K562 (cell line): ENCODE data around the gene PRRC2C. TPM values are rescaled to one million over a fixed set of nuclear protein-coding genes. Genes with fewer than 3 reads are reported as not detected.

Source experiments
- DACH1 ChIP-seq: fragments of 450-650 bp; IDR thresholded peaks from 2 replicates; pipeline ENCODE4 v1.6.1; 2018; ENCODE audit not compliant: partially characterized antibody
- E2F3 ChIP-seq: fragments of 250-450 bp; sonication (Bioruptor Pico); IDR thresholded peaks from 2 replicates; pipeline ENCODE4 v1.4.0; 2020; ENCODE audit warnings: mild to moderate bottlenecking
- EP300 ChIP-seq: IDR thresholded peaks from 2 replicates; pipeline ENCODE4 v1.6.1; 2012; ENCODE audit warnings: low read length, improper control_type of control experiment
- ETV5 ChIP-seq: sonication (generic); formaldehyde crosslinking; IDR thresholded peaks from 2 replicates; pipeline ENCODE4 v1.4.0; 2020; ENCODE audit warnings: low read depth, mild to moderate bottlenecking, missing genetic modification reagents
- HNRNPK ChIP-seq: fragments of 200-400 bp; formaldehyde crosslinking; IDR thresholded peaks from one replicate; pipeline ENCODE4 v1.6.1; 2018; ENCODE audit warnings: mild to moderate bottlenecking, low read depth, low read length; ENCODE audit not compliant: poor library complexity, severe bottlenecking
- JUNB ChIP-seq: fragments of 450-650 bp; formaldehyde crosslinking; conservative IDR thresholded peaks from 2 replicates; pipeline ENCODE4 v1.4.0; 2020; ENCODE audit warnings: mild to moderate bottlenecking
- MAFK ChIP-seq: IDR thresholded peaks from 2 replicates; pipeline ENCODE4 v1.6.1; 2011; ENCODE audit warnings: low read length, improper control_type of control experiment
- MBD2 ChIP-seq: sonication (generic); IDR thresholded peaks from 2 replicates; pipeline ENCODE4 v1.6.1; 2016; ENCODE audit warnings: low read depth, borderline replicate concordance
- NCOA4 ChIP-seq: fragments of 450-650 bp; IDR thresholded peaks from 2 replicates; pipeline ENCODE4 v1.6.1; 2018; ENCODE audit warnings: mild to moderate bottlenecking; ENCODE audit not compliant: partially characterized antibody
- NR2C1 ChIP-seq, 2 experiments: fragments of 450-650 bp; IDR thresholded peaks; 2 replicates each; pipeline ENCODE4 v1.6.1; 2017; ENCODE audit warnings: mild to moderate bottlenecking in 2 of 2, antibody characterized with exemption in 1 of 2, inconsistent platforms in 1 of 2, missing compliant biosample characterization in 1 of 2, missing genetic modification characterization in 1 of 2
- NRF1 ChIP-seq, 2 experiments: fragments of 450-650 bp; IDR thresholded peaks in 1 of 2; conservative IDR thresholded peaks in 1 of 2; 2 replicates each; pipeline ENCODE4 v1.6.1; 2014; ENCODE audit warnings: mild to moderate bottlenecking in 2 of 2
- NUFIP1 ChIP-seq: fragments of 450-650 bp; IDR thresholded peaks from 2 replicates; pipeline ENCODE4 v1.6.1; 2018; ENCODE audit not compliant: partially characterized antibody
- SMAD1 ChIP-seq: fragments of 150-350 bp; IDR thresholded peaks from 2 replicates; pipeline ENCODE4 v1.6.1; 2014; ENCODE audit warnings: low read length, low read depth; ENCODE audit not compliant: partially characterized antibody
- SNRNP70 ChIP-seq: fragments of 200-400 bp; formaldehyde crosslinking; optimal IDR thresholded peaks from 2 replicates; pipeline ENCODE3; 2017; ENCODE audit warnings: low read depth, low read length
- SRSF1 ChIP-seq: fragments of 200-400 bp; formaldehyde crosslinking; IDR thresholded peaks from 2 replicates; pipeline ENCODE4 v1.6.1; 2017; ENCODE audit warnings: mild to moderate bottlenecking, low read depth, low read length, moderate library complexity
- TEAD1 ChIP-seq, 2 experiments: fragments of 450-650 bp in 1 of 2; sonication (generic) in 1 of 2; formaldehyde crosslinking; IDR thresholded peaks; 2 replicates each; pipeline versions ENCODE4 v1.4.0 to v1.8.0; 2020 to 2022; ENCODE audit warnings: mild to moderate bottlenecking in 2 of 2, missing genetic modification reagents in 1 of 2
- TFAM ChIP-seq: fragments of 250-450 bp; sonication (Bioruptor Pico); conservative IDR thresholded peaks from 2 replicates; pipeline ENCODE4 v1.5.0; 2021; ENCODE audit warnings: mild to moderate bottlenecking, moderate library complexity
- TGIF2 ChIP-seq: sonication (generic); formaldehyde crosslinking; IDR thresholded peaks from 2 replicates; pipeline ENCODE4 v1.8.1; 2022; ENCODE audit warnings: mild to moderate bottlenecking, missing genetic modification reagents, moderate library complexity
- TOE1 ChIP-seq, 2 experiments: fragments of 450-650 bp in 1 of 2; sonication (generic) in 1 of 2; formaldehyde crosslinking in 1 of 2; IDR thresholded peaks; 2 replicates each; pipeline versions ENCODE4 v1.7.1 to v1.8.0; 2016 to 2022; ENCODE audit warnings: borderline replicate concordance in 2 of 2, mild to moderate bottlenecking in 2 of 2, antibody characterized with exemption in 1 of 2, inconsistent platforms in 1 of 2, low read depth in 1 of 2, missing genetic modification reagents in 1 of 2, moderate library complexity in 1 of 2
- ZC3H8 ChIP-seq: fragments of 450-650 bp; IDR thresholded peaks from 2 replicates; pipeline ENCODE4 v1.6.1; 2017
- ZNF133 ChIP-seq: fragments of 250-450 bp; sonication (Bioruptor Pico); IDR thresholded peaks from 2 replicates; pipeline ENCODE4 v1.4.0; 2020; ENCODE audit warnings: mild to moderate bottlenecking
- ZNF140 ChIP-seq: fragments of 250-450 bp; sonication (Bioruptor Pico); IDR thresholded peaks from 2 replicates; pipeline ENCODE4 v1.8.0; 2021; ENCODE audit warnings: moderate library complexity, mild to moderate bottlenecking, inconsistent platforms
- ZNF212 ChIP-seq: fragments of 450-650 bp; formaldehyde crosslinking; IDR thresholded peaks from 2 replicates; pipeline ENCODE4 v1.4.0; 2020; ENCODE audit warnings: mild to moderate bottlenecking
- ZNF24 ChIP-seq: fragments of 450-650 bp; IDR thresholded peaks from 2 replicates; pipeline ENCODE4 v1.6.1; 2016
- ZNF586 ChIP-seq: fragments of 450-650 bp; formaldehyde crosslinking; conservative IDR thresholded peaks from 2 replicates; pipeline ENCODE4 v1.4.0; 2020; ENCODE audit warnings: mild to moderate bottlenecking, moderate library complexity
- ZNF764 ChIP-seq: fragments of 250-450 bp; sonication (Bioruptor Pico); IDR thresholded peaks from 2 replicates; pipeline ENCODE4 v1.4.0; 2020; ENCODE audit warnings: low read depth, mild to moderate bottlenecking, moderate library complexity
- ZSCAN29 ChIP-seq: fragments of 450-650 bp; IDR thresholded peaks from 2 replicates; pipeline ENCODE4 v1.6.1; 2017
- polyA plus RNA-seq, 8 experiments: library from polyadenylated mRNA; depleted of rRNA in 4 of 8; stranded (reverse) in 5 of 8; unstranded in 3 of 8; fragments of >200 nt; fragmentation: Nextera tagmentation in 2 of 8; fragmentation: Illumina TruSeq in 1 of 8; extraction: Ambion mirVana in 2 of 8; extraction: Trizol in 1 of 8; gene quantifications; 2 replicates each; pipeline versions ENCODE4 v1.2.1 to v1.2.3, GENCODE V29; 2011 to 2014; ENCODE audit warnings: inconsistent platforms in 1 of 8, missing spikeins in 1 of 8
- total RNA-seq, 7 experiments: library from RNA; depleted of rRNA in 6 of 7; stranded (reverse); fragments of >200 nt in 6 of 7; fragmentation: Illumina TruSeq in 2 of 7; extraction: Trizol in 2 of 7; gene quantifications; 2 replicates each; pipeline versions ENCODE4 v1.2.1 to v1.2.3, GENCODE V29; 2011 to 2021; ENCODE audit warnings: low replicate concordance in 1 of 7
- TF ChIP-seq, protein P1 (sequence below): fragments of 250-450 bp; sonication (Bioruptor Pico); IDR thresholded peaks from 2 replicates; pipeline ENCODE4 v1.5.0; 2021
- TF ChIP-seq, protein P2 (sequence below): fragments of 450-650 bp; IDR thresholded peaks from 2 replicates; pipeline ENCODE4 v1.6.1; 2016

The PRRC2C gene
- total and polyA plus RNA-seq, 9 of the 15 experiments (the other 6 are each of a cell fraction or from before 2014, with no cell fraction given) = 61.9 to 237 (median 105) TPM

DNA sequence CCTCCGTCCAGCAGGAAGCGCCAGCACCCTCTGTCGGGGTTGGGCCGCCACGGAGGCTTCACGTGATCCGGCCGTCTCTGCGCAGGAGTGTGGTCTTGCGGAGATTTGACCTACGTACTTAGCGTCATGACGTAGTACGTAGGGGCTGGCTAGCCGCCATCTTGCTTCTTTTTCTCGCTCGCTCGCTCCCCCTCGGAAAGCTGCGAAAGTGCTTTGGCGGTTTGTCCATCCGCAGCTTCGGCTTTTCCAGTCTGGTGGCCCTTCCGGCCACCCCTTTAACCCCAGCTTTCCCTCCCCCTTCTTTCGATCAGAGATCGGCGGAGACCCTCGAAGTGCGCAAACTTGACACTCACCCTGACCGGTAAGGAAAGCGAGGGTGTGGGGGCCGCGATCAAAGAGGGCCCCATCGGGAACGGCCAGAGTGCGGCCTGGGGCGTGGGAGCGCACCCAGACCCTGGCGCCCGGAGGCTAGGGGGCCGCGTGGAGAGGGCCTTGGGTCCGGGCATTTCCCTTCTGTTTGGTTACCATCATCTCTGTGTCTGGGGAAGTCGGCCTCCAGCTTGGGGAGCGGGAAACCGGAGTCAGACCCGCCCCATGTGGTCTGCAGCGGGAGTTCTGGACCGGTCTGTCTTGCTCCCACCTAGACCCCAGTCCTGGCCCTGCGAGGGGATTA, at the start of gene PRRC2C (continued):
- TF ChIP-seq SMAD1 (peak; percentile 56), ZC3H8 (no peak), ZNF764 (CRISPR knock-in tag) (no peak), ZNF140 (CRISPR knock-in tag) (no peak), TOE1 (IDR thresholded peaks at IDR 0.05; ENCODE audit: borderline replicate concordance) (peak; percentile 92), TOE1 (CRISPR knock-in tag; IDR thresholded peaks at IDR 0.05; ENCODE audit: borderline replicate concordance, low read depth) (no peak), MAFK (no peak), NR2C1 (IDR thresholded peaks at IDR 0.05) (peak; percentile 80), NR2C1 (tag; IDR thresholded peaks at IDR 0.05) (peak; percentile 86), ETV5 (CRISPR knock-in tag) (peak; percentile 30; the same call in 1 of the 2 replicates), EP300 (peak; percentile 54), JUNB (CRISPR knock-in tag) (no peak), SNRNP70 (no peak), TFAM (CRISPR knock-in tag) (no peak), ZNF24 (peak; percentile 81; the same call in 1 of the 2 replicates), NCOA4 (no peak), ZSCAN29 (peak; percentile 73; the same call in 1 of the 2 replicates), HNRNPK (no peak), ZNF586 (CRISPR knock-in tag) (no peak), MBD2 (no peak; the same call in 1 of the 2 replicates), TGIF2 (CRISPR knock-in tag) (no peak), TEAD1 (CRISPR knock-in tag; IDR thresholded peaks at IDR 0.05) (peak in 1 of 2 experiments; percentile 78; a peak in 2 of 4 replicates), ZNF133 (CRISPR knock-in tag) (no peak), SRSF1 (no peak), E2F3 (CRISPR knock-in tag) (peak; percentile 88), ZNF212 (no peak), DACH1 (no peak), NUFIP1 (no peak), NRF1 (conservative IDR thresholded peaks at IDR 0.05 in 1 of 2, IDR thresholded peaks at IDR 0.05 in 1 of 2) (peak; percentile 93 to 95)
- TF ChIP-seq, protein P1, sequence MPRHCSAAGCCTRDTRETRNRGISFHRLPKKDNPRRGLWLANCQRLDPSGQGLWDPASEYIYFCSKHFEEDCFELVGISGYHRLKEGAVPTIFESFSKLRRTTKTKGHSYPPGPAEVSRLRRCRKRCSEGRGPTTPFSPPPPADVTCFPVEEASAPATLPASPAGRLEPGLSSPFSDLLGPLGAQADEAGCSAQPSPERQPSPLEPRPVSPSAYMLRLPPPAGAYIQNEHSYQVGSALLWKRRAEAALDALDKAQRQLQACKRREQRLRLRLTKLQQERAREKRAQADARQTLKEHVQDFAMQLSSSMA (CRISPR knock-in tag) = no peak
- TF ChIP-seq, protein P2, sequence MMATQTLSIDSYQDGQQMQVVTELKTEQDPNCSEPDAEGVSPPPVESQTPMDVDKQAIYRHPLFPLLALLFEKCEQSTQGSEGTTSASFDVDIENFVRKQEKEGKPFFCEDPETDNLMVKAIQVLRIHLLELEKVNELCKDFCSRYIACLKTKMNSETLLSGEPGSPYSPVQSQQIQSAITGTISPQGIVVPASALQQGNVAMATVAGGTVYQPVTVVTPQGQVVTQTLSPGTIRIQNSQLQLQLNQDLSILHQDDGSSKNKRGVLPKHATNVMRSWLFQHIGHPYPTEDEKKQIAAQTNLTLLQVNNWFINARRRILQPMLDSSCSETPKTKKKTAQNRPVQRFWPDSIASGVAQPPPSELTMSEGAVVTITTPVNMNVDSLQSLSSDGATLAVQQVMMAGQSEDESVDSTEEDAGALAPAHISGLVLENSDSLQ = peak; percentile 65
